HG03066 (cell line): ENCODE results near the gene GOLGA5.
"Not testable (repeated sequence)": the region's sequence is repeated elsewhere in the genome, so short reads cannot be mapped to it uniquely, and the experiment has no call there.

Experiments
- ATAC-seq: cut with Tn5 transposase; IDR thresholded peaks from one replicate; pipeline ENCODE4 v1.9.1; 2021; ENCODE audit warnings: low read depth; ENCODE audit not compliant: unreplicated experiment

The GOLGA5 gene

DNA sequence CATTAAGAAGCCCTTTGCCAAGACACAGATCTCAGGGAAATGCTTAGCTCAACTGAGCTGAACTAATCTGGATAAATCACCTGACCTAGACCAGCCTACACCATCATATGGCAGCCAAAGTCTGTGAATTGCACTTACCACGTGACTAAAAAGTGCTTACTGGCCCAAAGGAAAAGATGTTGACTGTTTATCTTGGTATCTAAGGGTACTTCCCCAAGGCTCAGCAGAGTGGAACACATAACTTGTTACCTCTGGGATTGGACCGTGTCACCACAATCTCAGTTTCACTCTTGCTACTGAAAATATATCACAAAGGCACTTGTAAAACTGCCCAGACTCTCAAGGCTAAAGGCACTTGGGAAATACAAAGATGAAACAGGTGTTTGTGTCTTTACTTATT is 18.8 kb upstream of the GOLGA5 start:
- ATAC-seq: peak; percentile 97

DNA sequence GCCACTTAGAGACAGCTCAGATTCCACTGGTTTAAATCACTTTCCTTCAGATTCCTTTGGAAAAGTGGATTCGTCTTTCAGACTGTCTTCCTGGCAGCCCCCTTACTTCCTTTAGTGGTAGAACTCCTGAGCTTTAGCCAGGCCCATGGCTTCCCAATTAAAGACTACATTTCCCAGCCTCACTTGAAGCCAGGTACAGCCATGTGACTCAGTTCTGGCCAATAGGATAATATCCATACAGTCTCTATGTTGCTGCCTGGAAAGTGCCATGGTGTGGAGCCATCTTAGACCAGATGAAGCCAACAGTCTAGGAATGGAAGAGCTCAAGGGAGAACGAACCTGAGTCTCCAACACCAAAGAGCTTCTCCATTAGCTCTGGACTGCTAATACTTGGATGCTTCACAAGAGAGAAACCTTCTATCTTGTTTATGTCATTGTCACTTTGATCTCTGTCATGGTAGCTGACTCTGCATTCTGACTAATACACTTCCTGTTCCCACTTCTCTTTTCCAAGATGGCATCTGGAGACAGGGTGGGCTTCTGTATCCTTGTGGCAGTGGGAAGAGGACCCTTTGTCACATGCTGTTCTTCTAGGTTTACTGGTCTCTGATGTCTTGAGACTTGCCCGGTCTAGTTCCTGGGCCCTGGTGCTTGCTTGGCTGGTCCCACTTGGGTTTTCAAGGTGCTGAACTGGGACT is 15.1 kb upstream of the GOLGA5 start:
- not testable (repeated sequence) for ATAC-seq

DNA sequence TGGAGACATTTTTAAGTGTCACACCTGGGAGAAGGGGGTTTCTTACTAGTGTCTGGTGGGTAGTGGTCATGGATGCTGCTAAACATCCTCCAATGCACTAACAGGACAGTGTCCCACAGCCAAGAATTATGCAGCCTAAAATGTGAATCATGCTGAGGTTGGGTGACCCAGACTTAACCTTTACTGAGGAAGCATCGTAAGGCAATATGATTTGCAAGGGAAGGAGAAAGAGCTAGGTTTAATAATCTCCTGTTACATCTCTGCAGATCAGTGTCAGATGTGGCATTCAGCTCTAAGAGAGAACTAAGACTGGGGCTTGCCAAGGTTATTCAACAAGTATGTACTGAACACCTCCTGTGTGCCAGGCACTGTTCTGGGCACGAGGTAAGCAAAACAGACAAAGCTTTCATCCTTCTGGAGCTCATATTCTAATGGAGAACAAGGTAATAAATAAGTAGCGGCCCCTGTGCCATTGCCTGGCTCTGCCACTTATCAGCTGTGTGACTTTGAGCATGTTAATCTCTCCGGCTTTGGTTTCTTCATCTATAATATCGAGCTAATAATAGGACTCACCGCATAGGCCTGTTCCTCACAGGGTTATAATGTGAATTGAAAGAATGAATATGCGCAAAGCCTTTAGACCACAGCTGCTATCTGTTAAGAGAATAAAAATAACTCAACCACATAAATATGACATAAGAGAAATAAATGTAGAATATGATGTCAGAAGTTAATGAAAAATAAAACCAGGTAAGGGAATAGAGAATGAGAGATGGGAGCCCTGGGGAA is 13.5 kb upstream of the GOLGA5 start:
- ATAC-seq: no peak

DNA sequence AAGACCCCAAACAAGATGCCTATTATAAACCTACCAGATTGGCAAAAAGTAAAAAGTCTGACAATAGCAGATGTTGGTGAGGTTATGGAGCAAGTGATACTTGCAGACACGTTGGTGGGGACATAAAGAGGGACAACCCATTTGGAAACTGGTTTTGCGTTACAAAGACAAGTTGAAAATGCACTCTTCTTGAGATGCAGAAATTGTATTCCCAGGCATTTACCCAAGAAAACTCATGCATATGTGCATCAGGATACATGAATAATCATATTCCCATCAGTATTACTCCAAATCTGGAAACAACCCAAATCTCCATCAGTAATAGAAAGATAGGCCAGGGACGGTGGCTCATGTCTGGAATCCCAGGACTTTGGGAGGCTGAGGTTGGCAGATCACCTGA is 12.8 kb upstream of the GOLGA5 start:
- ATAC-seq: no peak

DNA sequence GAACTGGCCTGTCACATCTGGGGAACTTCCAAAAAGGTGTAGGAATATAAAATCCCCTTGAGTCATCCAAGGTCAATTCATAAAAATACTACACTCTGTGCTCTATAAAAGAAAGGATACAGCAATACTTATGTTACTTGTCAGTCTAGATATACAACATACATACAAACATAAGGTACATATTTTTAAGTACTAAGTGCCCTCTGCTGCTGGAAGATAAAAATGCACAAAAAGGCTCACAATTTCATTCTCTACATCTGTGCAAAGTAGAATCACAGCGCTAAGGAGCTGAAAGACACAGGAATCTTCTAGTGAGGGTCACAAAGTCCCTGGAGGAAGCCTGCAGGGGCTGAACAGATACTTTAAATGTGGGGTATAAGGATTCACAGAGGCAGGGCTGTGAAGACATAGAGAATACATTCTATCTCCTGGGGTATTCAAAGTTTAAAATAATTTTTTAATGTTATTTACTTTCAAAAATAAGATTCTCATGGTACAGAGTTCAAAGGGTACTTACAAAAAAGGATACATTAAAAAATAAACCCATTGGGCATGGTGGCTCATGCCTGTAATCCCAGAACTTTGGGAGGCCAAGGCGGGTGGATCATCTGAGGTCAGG is 10.2 kb upstream of the GOLGA5 start:
- no peak for ATAC-seq

DNA sequence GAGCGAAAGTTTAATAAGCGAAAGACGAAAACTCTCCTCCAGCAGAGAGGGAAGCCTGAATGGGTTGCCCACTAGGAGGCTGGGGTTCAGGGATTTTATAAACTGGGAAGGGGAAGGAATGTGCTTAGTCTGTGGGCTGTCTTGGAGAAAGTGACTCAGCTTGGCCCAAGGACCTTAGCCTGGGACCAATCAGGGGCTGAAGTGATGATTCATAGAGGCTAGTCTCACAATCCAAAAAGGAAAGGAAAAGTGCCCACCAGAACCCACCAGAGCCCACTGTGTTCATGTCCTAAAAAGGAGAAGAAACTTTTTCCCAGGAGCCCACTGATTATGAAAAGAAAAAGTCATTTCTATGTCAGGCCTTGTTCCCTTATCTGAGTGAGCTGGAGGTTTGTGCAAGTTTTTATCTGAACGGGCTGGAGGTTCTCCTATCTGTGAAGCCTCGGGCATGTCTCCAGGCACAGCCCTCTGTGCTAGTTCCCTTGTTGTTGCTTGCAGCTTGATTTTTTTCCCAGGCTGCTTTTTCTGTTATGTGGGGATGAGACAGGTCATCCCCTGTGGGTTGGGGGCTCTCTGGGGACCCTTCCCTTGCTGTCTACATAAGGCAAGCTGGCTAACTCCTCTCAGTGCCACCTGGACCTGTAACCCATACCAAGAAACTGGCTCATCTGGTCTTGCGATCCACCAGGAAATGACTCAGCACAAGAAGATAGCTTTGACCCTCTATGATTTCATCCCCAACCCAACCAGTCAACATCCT is 8.3 kb upstream of the GOLGA5 start:
- ATAC-seq: no peak

DNA sequence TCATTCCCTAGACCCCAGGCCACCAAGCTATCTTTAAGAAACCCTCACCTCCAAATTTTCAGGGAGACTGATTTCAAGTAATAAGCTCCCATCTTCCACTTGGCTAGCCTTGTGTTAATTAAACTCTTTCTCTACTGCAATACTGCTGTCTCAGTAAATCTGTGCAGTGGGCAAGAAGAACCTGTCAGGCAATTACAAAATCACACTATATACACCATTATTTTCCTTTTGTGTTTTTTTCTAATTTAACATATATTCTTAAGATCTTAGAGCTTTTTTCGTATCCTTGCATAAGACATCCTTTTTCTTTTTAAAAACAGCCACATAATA is 7.7 kb upstream of the GOLGA5 start:
- no peak for ATAC-seq

DNA sequence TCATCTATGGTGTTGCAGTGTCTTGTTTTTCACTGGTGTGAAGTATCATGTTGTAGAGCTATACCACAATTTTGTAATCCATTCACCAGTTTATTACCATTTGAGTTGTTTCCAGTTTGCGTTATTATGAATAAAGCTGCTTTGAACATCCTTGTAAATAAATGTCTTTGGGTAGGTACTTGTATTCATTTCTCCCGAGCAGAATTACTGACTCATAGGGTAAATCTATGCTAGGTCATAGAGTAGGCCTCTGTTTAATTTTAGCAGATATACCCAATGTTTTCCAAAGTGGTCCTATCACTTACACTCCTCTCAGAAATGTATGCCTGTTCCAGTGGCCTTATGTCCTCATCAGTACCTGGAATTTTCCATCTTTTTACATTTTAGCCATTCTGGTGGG is 6.6 kb upstream of the GOLGA5 start:
- ATAC-seq: no peak

DNA sequence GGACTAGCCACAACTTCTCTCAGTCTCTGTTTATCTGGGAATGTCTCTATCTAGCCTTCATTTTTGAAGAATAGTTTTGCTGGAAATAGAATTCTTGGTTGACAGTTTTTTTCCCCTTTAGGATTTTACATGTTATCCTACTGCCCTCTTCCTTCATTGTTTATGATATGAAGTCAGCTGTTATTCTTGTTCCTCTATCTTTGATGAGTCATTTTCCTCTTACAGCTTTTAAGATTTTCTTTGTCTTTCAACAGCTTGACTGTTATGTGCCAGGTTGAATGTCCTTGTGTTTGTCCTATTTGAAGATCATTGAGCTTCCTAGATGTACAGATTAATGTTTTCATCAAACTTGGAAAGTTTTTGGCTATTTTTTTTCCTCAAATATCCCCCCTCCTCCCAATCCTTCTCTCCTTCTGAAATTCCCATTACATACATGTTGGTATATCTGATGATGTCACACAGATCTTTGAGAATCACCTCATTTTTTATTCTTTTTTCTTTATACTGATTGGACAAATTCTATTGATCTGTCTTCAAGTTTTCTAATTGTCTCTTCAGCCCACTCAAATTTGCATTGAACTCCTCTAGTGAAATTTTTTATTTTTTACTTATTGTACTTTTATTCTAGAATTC is 4.5 kb upstream of the GOLGA5 start:
- ATAC-seq: no peak

DNA sequence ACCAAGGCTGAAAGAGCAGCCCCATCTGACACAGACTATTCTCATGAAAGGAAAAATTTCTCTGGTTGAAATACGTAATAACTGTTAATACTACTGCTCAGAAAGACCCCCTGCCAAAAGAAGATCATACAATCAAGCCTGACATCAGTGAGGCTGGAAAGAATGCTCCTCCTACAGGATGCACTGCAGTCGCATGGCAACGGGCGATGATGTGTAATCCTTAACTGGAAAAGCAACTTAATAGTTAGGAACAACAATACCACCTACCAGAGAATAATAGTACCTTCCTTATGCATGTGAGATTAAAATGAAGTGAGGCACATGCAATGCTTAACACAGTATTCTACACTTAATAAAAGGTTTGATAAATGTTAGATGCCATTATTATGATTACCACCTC is 1.2 kb upstream of the GOLGA5 start:
- no peak for ATAC-seq

DNA sequence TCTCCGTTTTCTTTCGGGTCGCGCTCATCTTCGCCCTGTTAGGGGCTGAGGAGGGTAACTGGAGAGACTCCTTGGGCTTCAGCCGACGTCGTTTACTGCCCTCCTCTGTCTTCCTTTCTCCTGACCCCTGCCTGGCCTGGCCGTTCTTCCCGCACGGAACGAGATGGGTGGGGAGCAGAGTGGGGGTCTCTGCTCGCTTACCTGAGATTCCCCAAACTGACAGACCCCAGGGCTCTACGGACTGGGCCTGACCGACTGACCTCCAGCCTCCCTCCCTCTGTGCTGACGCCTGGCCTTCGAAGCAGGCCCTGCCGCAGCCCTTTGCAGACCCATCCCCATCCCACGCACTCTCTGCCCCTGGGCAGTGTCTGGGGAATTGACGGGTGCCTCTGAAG is 439 bp downstream of the GOLGA5 start:
- ATAC-seq: peak; percentile 6

DNA sequence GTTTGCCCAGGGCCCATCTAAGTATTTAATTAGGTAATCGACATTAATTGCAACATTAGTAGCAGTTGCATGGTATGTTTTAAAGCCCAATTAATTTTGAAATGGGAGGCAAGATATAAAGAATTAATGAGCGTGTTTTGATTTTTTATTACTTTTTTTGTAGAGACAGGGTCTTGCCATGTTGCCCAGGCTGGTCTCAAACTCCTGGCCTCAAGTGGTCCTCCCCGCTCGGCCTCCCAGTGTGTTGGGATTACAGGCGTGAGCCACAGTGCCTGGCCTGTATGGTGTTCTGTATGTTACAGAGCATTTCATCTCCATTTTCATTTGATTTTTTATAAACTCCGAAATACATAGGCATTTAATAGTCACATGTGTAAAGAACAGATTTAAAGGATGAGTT is 856 bp downstream of the GOLGA5 start:
- no peak for ATAC-seq

DNA sequence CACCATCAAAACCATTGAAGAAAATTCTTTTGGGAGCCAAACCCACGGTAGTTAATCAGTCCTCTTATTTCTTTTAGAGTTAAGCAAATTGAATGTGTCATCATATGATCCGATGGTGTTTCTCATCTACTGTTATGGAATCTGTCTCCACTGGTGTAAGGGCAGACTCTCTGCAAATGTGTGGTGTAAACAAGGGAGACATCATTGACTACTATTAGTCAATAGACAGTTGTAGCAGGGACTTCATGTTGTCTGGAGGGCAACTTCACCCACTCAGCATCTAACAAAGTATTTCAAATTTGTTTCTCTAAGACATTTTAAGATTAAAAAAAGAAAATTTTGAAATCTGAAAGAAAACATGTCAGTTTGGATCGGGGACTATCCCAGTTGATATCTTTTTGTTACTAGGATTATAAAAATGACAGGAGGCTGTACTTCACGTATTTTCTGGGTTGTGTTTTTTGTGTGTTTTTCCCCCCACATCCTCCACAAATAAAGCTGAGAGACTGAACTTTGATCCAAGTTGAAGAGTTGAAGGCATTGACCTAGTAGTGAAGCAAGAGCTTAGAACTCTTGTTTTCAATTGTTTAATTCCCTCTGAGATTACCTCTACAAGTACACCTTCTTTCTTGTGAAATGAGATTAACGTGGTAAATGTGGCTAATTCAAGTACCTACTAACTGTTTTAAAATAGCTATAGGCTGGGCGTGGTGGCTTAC is 4.0 kb downstream of the GOLGA5 start:
- ATAC-seq: no peak

DNA sequence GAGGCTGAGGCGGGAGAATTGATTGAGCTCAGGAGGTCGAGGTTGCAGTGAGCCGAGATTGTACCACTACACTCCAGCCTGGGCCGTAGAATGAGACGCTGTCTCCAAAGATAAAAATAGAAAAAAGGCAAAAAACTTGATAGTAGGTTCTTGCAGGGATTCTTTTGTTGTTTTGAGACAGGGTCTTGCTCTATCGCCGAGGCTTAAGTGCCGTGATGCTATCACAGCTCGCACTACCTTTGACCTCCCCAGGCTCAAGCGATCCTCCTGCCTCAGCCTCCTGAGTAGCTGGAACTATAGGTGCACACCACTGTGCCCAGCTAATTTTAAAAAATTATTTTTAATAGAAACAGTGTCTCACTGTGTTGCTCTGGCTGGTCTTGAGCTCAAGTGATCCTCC is 4.7 kb downstream of the GOLGA5 start:
- no peak for ATAC-seq

DNA sequence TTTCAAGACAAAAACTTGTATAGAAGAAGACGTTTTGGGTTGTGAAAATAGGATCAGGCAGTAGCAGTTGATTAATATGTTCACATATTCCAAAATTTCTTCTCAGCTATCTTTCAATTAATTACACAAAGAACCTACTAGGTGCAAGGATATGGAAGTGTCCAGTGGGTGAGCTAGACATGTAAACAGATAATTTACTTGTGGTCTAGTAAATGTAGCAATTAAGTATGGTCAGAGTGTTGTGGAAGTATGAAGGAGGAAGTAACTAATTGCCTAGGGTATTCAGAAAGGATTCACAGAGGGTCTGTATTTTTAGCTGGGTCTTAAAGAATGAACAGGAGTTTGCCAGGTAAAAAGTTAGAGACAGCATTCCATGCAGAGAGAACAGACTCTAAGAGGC is 5.9 kb downstream of the GOLGA5 start:
- no peak for ATAC-seq

DNA sequence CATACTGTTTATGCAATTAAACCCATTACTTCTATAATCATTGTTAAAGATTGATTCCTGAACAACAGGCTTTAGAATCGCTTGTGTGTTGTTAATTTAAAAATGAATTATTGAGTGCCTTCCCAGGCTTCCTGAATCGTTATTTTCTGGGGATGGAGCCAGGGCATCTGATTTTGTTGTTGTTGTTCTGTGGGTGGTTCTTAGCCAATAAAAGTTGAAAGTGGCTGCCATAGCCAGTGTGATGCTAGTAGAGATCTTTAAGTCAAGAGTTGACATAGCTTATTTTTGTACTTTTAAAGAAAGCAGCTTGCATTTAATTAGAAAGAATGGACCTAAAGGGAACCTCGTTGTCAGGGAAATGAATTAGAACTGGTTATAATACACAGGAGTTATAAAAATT is 6.4 kb downstream of the GOLGA5 start:
- no peak for ATAC-seq

DNA sequence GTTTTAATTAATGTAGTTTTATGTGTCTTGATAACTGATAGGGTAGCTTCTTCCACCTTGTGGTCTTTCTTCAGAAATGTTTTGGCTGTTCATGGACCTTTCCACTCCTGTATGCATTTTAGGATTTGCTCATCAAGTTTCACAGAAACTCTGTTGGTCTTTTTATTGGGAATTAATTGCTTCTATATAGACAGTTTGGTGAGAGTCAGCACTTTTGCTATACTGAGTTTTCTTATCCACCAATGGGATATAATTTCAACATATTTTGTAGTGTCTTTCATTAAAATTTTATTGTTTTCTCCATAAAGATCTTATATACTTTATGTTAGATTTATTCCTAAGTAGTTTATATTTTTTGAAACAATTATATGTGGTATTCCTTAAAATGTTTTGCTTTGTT is 7.8 kb downstream of the GOLGA5 start:
- no peak for ATAC-seq

DNA sequence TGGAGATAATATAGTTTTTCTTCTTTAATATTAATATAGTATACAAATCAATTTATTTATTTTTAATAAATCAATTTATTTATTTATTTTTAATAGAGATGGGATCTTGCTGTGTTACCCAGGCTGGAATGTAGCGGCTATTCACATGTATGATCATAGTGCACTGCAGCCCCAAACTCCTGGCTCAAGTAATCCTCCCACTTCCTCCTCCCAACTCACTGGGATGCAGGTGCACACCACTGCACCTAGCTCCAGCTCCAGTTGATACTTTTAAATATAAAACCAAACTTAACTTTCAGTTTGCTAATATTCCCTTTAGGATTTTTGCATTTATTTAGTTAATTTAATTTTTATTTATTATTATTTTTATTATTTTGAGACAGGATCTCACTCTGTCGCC is 8.6 kb downstream of the GOLGA5 start:
- ATAC-seq: no peak

DNA sequence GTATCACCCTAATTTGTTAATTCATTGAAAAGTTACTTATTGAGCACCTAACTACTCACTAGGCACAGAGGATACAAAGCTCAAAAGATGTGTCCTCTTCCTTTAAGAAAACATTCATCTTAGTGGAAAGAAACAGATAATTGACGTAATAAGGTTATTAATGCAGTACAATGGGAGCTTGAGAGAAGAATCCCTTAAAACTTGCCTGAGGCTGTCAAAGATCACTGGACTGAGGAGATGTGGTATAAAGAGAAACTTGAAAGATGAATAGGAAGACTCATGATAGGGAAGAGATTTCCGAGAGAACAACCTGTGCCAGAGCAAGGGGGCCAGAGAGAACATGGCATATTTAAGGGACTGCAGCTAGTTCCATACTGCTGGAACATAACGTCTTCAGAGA is 19.1 kb downstream of the GOLGA5 start:
- no peak for ATAC-seq

DNA sequence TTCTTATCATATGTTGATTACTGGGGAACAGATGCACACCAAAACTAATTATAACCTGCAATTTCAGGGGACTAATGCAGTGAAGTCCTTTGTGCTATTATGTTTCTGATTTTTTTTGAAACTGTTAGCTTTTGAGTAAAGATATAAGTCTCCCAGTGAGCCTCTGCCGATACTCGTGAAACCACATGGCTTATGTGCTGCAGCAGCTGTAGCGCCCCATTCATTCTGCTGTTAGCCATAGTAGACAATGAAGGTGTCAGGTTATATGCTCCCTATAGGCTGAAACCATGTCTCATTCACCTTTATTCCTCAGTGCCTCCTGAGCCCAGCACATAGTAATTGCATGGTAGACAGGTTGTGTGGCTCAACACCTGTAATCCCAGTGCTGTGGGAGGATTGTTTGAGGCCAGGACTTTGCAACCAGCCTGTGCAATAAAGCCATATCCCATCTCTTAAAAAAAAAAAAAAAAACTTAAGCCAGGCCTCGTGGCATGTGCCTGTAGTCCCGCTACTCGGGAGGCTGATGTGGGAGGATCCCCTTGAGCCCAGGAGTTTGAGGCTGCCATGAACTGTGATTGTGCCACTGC is 25.0 kb downstream of the GOLGA5 start:
- ATAC-seq: no peak
